ENCODE results near the gene TCF25.

Gene TCF25

DNA sequence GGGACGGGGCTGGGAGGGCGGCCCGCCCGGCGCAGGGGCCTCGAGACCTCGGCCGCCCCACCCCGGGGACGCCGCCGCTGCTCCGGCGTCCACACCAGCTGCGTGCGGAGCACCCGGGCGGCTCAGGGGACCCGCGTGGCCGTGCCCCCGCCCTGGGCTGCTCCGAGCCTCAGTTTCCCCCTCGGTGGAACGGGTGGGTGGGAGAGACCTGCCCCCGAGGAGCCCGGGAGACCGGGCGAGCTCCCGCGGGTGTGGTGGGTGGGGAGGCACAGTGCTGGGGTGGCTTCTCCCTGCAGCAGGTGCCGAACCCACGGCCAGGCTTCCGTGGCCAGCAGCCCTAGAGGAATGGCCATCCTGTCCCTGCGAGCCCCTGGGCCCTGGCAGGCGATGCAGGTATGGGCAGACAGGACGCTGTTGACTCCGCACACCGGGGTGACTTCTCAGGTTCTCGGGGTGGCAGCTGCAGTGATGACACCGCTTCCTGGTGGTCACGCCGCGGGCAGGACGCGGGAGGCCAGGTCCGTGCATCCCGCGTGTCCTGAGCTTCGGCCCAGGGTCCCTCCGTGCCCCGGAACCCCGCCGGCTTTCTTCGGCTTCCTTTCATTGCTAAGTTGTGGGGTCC, 75.8 kb downstream of the TCF25 start:
- no peak for DNase-seq (ENCODE audit: low spot score)

DNA sequence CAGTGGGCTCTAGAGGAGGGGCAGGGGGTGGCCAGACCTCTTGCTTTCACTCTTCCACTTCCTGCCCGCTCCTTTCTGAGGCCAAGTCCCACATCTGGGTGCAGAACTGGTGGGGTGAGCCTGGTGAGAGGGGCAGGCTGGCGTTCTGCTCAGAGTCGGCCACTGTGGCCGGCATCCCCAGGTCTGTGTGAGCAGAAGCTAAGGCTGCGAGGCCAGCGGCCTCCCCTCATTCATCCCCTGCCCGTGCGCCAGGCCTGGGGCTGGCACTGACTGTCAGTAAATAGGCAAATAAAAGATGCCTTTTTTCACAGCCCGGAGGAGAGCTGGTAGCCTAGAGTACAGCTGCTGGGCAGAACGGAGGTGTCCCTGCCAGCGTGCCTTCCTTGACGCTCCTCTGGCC, 76.4 kb downstream of the TCF25 start:
- no peak for DNase-seq (ENCODE audit: low spot score)

DNA sequence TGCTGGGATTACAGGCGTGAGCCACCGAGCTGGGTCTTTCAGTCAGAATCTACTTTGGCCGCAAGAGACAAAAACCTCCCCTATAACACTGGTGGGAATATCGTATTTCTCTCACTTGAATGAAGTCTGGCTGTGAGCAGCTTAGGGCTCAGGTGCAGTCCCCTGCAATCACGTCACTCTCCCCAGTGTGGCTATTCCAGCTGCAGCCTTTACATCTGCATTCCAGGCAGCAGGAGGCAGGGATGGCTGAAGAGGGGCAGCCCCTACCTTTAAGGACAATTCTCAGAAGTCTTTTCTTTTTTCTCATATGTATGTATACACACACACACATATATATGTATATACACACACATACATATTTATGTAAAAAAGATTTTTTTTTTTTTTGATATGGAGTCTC, 78.1 kb downstream of the TCF25 start:
- no peak for DNase-seq (ENCODE audit: low spot score)

DNA sequence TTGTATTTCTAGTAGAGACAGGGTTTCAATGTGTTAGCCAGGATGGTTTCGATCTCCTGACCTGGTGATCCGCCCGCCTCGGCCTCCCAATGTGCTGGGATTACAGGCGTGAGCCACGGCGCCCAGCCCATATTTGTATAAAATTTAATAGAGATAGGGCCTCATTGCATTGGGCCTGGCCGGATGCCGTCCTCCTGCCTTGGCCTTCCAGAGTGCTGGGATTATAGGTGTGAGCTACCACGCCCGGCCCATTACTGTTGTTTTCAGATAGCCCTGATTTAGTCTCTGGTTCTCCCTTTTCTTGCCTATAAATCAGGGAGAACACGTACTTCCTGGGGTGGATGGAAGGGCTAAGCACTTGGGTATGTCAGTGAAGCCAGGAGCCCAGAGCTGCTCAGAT, 78.7 kb downstream of the TCF25 start:
- no peak for DNase-seq (ENCODE audit: low spot score)

DNA sequence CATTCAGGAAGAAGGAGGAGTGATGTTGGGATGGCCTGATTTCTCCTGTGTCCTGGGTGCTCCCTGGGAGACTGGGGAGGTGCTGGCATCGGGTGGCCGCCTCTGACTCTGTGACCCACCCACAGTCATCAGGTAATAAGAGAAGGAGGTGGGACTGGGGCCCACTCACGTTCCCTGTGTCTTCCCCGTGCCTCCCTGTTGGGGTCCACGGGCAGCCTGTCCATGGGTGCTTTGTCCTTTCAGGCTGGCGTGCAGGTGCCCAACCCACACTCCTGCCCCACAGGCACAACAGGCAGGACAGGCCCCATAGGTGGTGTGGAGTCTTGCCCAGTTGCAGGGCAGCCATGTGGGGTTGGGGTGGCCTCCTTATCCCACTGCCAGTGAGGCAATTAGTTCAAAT, 79.2 kb downstream of the TCF25 start:
- DNase-seq (ENCODE audit: low spot score) = no peak

DNA sequence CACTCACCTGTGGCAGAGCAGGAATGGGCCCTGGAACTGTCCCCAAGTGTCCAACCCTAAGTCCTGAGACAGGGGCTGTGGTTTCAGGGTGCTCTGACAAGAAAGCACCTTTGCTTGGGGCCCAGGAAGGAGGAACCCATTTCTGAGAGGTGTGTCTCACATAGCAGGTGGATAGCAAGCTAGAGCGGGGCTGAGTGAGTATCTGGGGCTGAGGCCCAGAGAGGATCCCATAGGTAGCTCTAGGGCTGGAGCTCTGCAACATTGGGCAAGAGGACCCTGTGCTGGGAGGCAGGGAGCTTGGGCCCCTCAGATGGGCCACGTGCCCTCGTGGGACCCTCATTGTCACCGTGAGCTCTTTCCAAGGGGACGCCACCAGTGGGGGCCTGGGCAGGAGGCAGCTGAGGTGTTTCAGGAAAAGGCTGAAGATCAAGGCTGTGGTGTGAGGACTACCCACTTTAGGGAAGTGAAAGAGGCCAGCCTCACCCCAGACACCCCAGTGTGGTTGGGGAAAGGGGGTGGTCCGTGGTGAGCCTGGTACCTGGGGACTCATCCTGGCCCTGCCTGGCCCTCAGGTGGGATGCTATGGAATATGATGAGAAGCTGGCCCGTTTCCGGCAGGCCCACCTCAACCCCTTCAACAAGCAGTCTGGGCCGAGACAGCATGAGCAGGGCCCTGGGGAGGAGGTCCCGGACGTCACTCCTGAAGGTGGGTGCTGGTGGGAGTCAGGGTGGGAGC, 80.4 kb downstream of the TCF25 start:
- DNase-seq (ENCODE audit: low spot score) = no peak

DNA sequence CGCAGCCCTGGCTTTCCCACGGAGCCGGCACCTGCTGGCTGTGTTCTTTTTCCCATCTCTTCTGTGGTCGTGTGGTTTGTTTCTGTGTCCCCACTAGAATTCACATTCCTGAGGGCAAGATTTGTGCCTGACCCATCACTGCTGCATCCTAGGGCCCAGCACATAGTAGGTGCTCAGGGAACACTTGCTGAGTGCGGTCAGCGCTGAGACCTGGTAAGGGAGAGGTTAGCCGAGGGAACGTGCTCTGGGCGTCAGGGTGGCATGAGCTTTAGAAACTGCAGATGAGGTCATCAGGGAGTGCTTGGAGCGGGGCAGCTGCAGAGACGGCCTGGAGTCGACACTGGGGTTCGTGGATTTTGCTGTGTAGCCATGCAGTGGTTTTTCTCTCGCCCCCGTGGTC, 81.1 kb downstream of the TCF25 start:
- DNase-seq (ENCODE audit: low spot score) = no peak

DNA sequence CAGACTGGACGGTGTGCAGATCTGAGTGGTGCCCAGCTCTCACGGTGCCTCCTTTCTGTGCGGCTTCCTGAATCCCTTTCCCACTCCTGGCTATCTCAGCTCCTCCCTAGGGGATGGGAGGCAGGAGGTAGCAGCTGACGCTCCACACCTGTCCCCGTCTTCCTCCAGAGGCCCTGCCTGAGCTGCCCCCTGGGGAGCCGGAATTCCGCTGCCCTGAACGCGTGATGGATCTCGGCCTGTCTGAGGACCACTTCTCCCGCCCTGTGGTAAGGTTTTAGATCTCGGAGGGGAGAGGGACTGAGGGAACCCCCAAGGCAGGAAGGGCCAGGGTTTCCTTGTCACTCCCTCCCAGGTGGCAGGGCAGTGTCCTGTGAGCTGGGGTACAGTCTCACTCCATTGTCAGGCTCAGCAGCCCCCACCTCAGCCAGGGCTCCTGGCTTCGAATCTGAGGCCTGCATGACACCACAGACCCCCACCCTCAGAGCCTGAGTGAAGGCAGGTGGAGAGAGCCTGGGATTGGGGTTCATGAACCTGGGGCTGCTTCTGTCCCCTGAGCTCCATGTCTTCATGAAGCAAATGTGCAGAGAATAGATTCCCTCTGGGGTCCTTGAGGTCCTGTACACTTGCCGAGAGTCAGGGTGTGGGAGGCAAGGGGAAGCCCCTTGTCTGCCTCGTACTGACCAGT, 81.8 kb downstream of the TCF25 start:
- no peak for DNase-seq (ENCODE audit: low spot score)

DNA sequence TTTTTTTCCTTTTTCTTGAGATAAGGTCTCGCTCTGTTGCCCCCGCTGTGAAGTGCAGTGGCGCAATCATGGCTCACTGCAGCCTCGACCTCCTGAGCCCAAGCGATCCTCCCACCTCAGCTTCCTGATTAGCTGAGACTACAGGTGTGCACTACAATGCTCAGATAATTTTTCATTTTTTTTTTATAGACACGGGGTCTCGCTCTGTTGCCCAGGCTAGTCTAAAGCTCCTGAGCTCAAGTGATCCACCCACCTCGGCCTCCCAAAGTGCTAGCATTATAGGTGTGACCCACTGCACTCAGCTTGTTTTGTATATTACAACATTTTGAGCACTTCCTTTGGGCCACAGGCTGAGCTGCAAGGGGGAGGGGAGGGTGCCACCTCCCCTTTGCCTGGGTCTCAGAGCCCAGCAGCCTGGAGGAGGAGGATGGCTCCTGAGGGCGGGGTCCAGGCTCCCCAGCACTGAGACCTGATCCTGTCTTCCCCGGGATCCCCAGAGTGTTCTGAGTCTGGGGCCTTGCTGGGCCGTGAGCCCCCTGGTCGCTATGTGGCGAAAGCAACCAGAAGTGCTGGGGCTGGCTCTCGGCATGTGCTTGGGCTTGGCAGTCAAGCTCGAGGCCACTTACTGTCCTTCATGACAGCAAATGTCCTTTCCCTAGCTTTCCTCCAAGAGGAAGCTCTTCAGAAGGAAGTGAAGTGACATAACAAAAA, 83.3 kb downstream of the TCF25 start:
- DNase-seq (ENCODE audit: low spot score) = no peak

DNA sequence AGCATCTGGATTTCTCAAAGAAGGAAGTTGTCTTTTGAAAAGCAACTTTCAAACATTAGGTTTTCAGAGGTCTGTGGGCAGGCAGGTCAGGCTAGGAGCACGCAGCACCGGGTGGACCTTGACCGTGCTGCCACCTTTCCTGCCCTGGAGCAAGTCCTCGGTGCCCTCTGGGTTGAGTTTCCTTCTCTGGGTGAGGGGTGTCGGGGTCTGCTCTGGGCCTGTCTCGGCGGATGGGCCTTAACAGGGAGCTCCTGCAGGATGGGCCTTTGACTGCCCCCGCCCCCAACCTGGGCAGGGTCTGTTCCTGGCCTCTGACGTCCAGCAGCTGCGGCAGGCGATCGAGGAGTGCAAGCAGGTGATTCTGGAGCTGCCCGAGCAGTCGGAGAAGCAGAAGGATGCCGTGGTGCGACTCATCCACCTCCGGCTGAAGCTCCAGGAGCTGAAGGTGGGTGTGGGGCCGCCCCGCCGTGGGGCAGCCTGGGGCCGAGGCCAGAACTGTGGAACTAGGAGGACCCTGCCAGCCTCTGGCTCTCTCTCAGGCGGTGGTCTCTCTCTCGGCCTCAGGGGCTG, 83.9 kb downstream of the TCF25 start:
- DNase-seq (ENCODE audit: low spot score) = no peak

DNA sequence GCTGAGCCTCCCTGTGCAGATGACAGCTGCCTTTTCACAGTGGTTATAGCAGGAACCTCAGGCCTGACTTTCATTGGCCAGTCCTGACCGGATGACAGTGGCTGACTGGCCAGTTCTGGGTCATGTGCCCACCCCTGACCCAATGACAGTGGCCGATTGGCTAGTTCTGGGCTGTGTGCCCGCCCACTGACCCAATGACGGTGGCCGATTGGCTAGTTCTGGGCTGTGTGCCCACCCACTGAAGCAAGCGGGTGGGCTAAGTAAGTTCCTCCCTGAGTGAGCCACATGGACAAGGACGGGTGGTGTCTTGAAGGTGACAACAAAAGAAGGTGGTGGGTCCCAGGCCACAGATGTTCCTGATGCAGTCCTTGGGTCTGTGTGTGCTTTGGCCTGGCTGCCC, 84.7 kb downstream of the TCF25 start:
- no peak for DNase-seq (ENCODE audit: low spot score)

DNA sequence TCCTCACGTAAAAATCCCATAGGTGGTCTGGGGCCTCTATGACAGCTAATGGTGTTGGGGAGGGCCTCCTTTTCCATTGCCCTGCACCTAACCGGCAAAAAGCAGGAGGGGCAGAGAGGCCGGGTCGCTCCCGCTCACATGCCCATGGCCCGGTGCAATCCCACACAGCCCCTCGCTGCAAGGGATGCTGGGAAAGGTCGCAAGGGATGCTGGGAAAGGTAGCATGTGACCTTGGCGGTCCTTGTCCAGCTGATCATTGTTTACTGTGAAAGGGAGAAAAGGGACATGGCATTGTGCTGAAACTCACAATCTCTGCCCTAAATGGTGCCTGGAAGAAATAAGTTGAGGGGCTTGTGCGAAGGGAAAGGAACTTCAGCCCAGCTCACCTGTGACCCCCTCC, 85.2 kb downstream of the TCF25 start:
- DNase-seq (ENCODE audit: low spot score) = no peak

DNA sequence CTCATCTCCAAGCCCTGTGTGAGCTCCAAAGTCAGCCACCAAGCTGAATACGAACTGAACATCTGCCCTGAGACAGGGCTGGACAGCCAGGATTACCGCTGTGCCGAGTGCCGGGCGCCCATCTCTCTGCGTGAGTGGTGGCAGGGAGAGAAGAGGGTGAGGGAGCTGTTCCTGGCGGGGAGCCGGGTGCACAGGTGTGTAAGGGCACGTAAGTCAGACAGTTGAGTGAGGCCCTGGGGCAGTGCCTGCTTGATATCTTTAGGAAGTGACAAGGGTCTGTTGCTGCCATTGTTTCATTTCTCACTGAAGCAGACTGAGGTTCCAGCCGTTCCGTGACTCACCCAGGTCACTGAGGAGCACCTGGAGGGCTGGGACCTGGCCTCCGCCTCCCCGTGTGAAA, 87.6 kb downstream of the TCF25 start:
- DNase-seq (ENCODE audit: low spot score) = no peak

Data from CD4-positive, alpha-beta T cell treated with Interleukin-2 at 100 ng/mL for 4 hours (primary cell).